ENCODE measurements around the gene DIDO1. TPM values are rescaled to one million over a fixed set of nuclear protein-coding genes. Genes with fewer than 3 reads are reported as not detected.

DIDO1 gene
- total and polyA plus RNA-seq, 2 of the 13 experiments (the other 11 are each of a cell fraction or from before 2014, with no cell fraction given) = 75.0 to 75.1 TPM

DNA sequence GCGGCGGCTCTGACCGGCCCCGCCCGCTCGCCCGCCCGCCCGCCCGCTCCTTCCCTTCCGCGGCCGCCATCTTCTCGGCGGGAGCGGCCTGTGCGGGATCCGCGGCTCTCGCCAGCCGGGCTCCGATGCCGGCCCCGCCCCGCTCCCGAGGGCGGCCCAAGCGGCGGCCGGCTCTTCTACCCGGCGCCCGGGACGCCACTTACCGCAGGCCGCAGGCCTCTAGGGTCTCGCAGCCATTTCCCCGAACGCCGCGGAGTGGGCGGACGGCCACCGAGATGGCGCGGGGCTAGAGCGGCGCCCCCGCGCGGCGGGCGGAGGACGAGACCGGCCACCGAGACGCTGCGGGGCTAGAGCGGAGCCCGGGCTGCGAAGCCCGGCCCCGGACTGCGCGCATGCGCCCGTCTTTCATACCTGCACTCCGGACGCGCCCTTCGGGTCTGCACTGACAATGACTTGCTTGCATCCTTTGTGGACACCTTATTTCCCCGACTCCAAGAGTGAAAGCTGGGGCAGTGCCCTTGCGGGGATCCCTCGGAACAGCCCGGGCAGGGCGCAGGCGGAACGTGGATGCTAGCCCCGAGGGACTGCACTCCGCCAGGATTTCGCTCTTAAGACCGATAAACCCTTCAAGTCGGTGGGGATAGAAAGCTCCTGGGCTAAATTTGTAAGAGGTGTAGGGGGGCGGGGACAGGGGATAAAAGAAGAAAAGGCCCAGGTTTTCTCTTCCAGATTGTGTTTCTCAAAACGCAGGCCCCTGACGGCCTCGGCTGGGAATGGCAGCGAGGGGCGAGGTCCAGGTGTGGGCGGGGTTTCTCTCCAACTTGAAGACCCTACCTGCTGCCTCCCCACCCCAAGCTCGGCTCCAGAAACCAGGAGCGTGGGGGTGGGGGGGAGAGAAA, at the start of gene DIDO1 (continued):
- TF ChIP-seq, protein P1, sequence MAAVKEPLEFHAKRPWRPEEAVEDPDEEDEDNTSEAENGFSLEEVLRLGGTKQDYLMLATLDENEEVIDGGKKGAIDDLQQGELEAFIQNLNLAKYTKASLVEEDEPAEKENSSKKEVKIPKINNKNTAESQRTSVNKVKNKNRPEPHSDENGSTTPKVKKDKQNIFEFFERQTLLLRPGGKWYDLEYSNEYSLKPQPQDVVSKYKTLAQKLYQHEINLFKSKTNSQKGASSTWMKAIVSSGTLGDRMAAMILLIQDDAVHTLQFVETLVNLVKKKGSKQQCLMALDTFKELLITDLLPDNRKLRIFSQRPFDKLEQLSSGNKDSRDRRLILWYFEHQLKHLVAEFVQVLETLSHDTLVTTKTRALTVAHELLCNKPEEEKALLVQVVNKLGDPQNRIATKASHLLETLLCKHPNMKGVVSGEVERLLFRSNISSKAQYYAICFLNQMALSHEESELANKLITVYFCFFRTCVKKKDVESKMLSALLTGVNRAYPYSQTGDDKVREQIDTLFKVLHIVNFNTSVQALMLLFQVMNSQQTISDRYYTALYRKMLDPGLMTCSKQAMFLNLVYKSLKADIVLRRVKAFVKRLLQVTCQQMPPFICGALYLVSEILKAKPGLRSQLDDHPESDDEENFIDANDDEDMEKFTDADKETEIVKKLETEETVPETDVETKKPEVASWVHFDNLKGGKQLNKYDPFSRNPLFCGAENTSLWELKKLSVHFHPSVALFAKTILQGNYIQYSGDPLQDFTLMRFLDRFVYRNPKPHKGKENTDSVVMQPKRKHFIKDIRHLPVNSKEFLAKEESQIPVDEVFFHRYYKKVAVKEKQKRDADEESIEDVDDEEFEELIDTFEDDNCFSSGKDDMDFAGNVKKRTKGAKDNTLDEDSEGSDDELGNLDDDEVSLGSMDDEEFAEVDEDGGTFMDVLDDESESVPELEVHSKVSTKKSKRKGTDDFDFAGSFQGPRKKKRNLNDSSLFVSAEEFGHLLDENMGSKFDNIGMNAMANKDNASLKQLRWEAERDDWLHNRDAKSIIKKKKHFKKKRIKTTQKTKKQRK (IDR thresholded peaks at IDR 0.05; ENCODE audit: low read length) = no peak
- no peak for TF ChIP-seq ZNF644 (CRISPR knock-in tag; IDR thresholded peaks at IDR 0.05; ENCODE audit: low read depth)
- peak; percentile 62 for TF ChIP-seq HDAC2 (CRISPR knock-in tag; IDR thresholded peaks at IDR 0.05)
- TF ChIP-seq, protein P2, sequence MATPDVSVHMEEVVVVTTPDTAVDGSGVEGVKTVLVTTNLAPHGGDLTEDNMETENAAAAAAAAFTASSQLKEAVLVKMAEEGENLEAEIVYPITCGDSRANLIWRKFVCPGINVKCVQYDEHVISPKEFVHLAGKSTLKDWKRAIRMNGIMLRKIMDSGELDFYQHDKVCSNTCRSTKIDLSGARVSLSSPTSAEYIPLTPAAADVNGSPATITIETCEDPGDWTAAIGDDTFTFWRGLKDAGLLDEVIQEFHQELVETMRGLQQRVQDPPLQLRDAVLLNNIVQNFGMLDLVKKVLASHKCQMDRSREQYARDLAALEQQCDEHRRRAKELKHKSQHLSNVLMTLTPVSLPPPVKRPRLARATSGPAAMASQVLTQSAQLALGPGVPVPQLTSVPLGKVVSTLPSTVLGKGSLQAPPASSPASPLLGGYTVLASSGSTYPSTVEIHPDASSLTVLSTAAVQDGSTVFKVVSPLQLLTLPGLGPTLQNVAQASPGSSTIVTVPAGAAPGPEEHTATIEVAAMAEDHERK (CRISPR knock-in tag; IDR thresholded peaks at IDR 0.05; ENCODE audit: low read depth) = no peak
- peak; percentile 31 for TF ChIP-seq ZNF724P (CRISPR knock-in tag; IDR thresholded peaks at IDR 0.05; ENCODE audit: borderline replicate concordance)
- TF ChIP-seq SP140L (CRISPR knock-in tag; IDR thresholded peaks at IDR 0.05; ENCODE audit: borderline replicate concordance) = peak; percentile 54; the same call in 1 of the 2 replicates
- peak; percentile 75; the same call in 1 of the 2 replicates for TF ChIP-seq ZNF441 (CRISPR knock-in tag; IDR thresholded peaks at IDR 0.05; ENCODE audit: borderline replicate concordance)
- peak; percentile 79; the same call in 1 of the 2 replicates for TF ChIP-seq ARID2 (CRISPR knock-in tag; IDR thresholded peaks at IDR 0.05; ENCODE audit: borderline replicate concordance)
- TF ChIP-seq, protein P3, sequence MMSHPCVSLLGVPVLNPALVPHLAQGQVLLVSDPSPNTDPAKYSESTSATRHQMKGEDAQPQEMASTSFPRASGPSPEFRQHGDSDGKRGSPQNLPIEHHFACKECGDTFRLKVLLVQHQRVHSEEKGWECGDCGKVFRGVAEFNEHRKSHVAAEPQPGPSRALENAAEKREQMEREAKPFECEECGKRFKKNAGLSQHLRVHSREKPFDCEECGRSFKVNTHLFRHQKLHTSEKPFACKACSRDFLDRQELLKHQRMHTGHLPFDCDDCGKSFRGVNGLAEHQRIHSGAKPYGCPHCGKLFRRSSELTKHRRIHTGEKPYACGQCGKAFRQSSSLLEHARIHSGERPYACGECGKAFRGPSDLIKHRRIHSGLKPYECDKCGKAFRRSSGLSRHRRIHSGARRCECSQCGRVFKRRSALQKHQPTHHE (CRISPR knock-in tag; IDR thresholded peaks at IDR 0.05; ENCODE audit: borderline replicate concordance) = no peak
- peak; percentile 91 for TF ChIP-seq KDM5A (IDR thresholded peaks at IDR 0.05; ENCODE audit: borderline replicate concordance, low read length)
- peak; percentile 73 for TF ChIP-seq REPIN1 (CRISPR knock-in tag; IDR thresholded peaks at IDR 0.05; ENCODE audit: borderline replicate concordance, low read depth)
- no peak for TF ChIP-seq KLF13 (CRISPR knock-in tag; IDR thresholded peaks at IDR 0.05)
- peak; percentile 74 for TF ChIP-seq ZNF891 (CRISPR knock-in tag; IDR thresholded peaks at IDR 0.05)
- peak; percentile 25; the same call in 1 of the 2 replicates for TF ChIP-seq ZNF598 (CRISPR knock-in tag; IDR thresholded peaks at IDR 0.05; ENCODE audit: borderline replicate concordance)
- TF ChIP-seq, protein P4, sequence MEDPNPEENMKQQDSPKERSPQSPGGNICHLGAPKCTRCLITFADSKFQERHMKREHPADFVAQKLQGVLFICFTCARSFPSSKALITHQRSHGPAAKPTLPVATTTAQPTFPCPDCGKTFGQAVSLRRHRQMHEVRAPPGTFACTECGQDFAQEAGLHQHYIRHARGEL (CRISPR knock-in tag; IDR thresholded peaks at IDR 0.05) = no peak
- TF ChIP-seq ZNF256 (CRISPR knock-in tag; conservative IDR thresholded peaks at IDR 0.05) = peak; percentile 70; the same call in 1 of the 2 replicates
- TF ChIP-seq ZNF83 (CRISPR knock-in tag; IDR thresholded peaks at IDR 0.05; ENCODE audit: borderline replicate concordance) = no peak
- no peak for TF ChIP-seq ATAD3A (CRISPR knock-in tag; IDR thresholded peaks at IDR 0.05)
- peak; percentile 66; the same call in 1 of the 2 replicates for TF ChIP-seq SMYD3 (CRISPR knock-in tag; IDR thresholded peaks at IDR 0.05)
- peak; percentile 10; the same call in 1 of the 2 replicates for TF ChIP-seq DR1 (CRISPR knock-in tag; IDR thresholded peaks at IDR 0.05)
- peak; percentile 35; the same call in 1 of the 2 replicates for TF ChIP-seq CEBPG (CRISPR knock-in tag; IDR thresholded peaks at IDR 0.05)
- no peak for TF ChIP-seq GATAD2A (CRISPR knock-in tag; IDR thresholded peaks at IDR 0.05)

All from HepG2 (cell line).